Body of pancreas (tissue), 4 donors: Measurements from ENCODE around the gene TMEM30B. TPM values are rescaled to one million over a fixed set of nuclear protein-coding genes. Genes with fewer than 3 reads are reported as not detected.
"Not testable (repeated sequence)": the region's sequence is repeated elsewhere in the genome, so short reads cannot be mapped to it uniquely, and the experiment has no call there.

Experiments
- ATAC-seq: fragments of 150-250 bp; one replicate; pipeline ENCODE4 v1.9.1; 2016
- DNase-seq, 4 donors: peaks; one replicate each; pipeline ENCODE4 v3.0.0-alpha.2; 2019
- H3K27ac ChIP-seq, 4 donors: fragments of 200-600 bp; sonication (generic); 1 replicate in 3 of 4; 2 replicates in 1 of 4; pipeline versions ENCODE4 v1.5.1 to v1.6.1; 2016 to 2019; ENCODE audit warnings: mild to moderate bottlenecking in 1 of 4, mixed read lengths in 1 of 4, moderate library complexity in 1 of 4
- H3K27me3 ChIP-seq, 2 donors: fragments of 200-600 bp; sonication (generic); one replicate each; pipeline ENCODE4 v1.6.0; 2016; ENCODE audit warnings: mild to moderate bottlenecking in 1 of 2
- H3K36me3 ChIP-seq, 2 donors: fragments of 200-600 bp; sonication (generic); replicated peaks in 1 of 2; 2 replicates each; pipeline ENCODE4 v1.5.1; 2016; ENCODE audit warnings: low read depth in 2 of 2; ENCODE audit not compliant: insufficient read depth in 1 of 2
- H3K4me1 ChIP-seq: fragments of 200-600 bp; sonication (generic); one replicate; pipeline ENCODE4 v1.6.0; 2016
- H3K4me3 ChIP-seq, 2 donors: fragments of 200-600 bp; sonication (generic); 1 replicate in 1 of 2; 2 replicates in 1 of 2; pipeline ENCODE4 v1.5.1; 2016 to 2019
- H3K9me3 ChIP-seq, 3 donors: fragments of 200-600 bp; sonication (generic); 1 replicate in 2 of 3; 2 replicates in 1 of 3; pipeline ENCODE4 v1.5.1; 2016
- CTCF ChIP-seq, 7 experiments: fragments of 450-650 bp in 4 of 7; fragments of 200-600 bp in 3 of 7; sonication (generic) in 3 of 7; IDR thresholded peaks; one replicate each; pipeline ENCODE4 v1.5.1; 2016 to 2019; ENCODE audit warnings: antibody characterized with exemption in 7 of 7
- POLR2A ChIP-seq, 3 donors: fragments of 450-650 bp; IDR thresholded peaks; one replicate each; pipeline ENCODE4 v1.6.1; 2016; ENCODE audit warnings: antibody characterized with exemption in 3 of 3, mild to moderate bottlenecking in 2 of 3
- WGBS, 2 donors: methylation state at CpG; one replicate each; pipeline ENCODE4 v1.1.5; 2017; 5-methylcytosine and 5-hydroxymethylcytosine counted together
- intact Hi-C: fragments of 100-400 bp; cut with DNase I; formaldehyde crosslinking; loops from one replicate; pipeline ENCODE4 v1.15.1; 2023
- total RNA-seq, 2 donors: library from RNA; depleted of rRNA; stranded (reverse); fragments of >200 nt; gene quantifications; one replicate each; pipeline ENCODE4 v1.1.0, GENCODE V29; 2016

The TMEM30B gene
- total RNA-seq, 2 donors from 2014 or later: 14.5 to 30.4 TPM

DNA sequence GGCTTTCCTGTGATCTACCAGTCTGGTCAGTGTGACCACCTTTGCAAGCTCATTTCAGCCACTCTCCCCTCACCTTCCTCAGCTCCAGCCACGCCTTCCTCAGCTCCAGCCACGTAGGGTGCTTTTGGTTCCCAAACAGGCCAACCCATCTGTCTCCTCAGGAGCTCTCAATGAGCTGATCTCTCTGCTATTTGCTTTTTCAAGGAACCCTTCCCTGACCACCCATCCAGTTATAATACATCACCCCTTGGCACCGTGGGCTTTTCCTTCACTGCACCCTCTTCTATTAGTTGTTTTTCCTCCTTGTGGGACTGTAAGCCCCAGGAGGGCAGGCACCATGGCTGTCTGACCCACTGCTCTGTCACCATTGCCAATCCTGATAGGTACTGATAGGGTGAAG is 37.9 kb upstream of the TMEM30B start:
- TF ChIP-seq CTCF (IDR thresholded peaks at IDR 0.05) (no peak), POLR2A (IDR thresholded peaks at IDR 0.05) (no peak)
- no peaks in the 10 kb centered on the region for H3K36me3 ChIP-seq
- ATAC-seq (no peak), DNase-seq (no peak)
- H3K27ac ChIP-seq: no peak overlapping the region
- WGBS, 2 donors: 72 to 89% methylated on average over 3 of the region's 3 CpGs
- H3K4me3 ChIP-seq: no peak overlapping the region
- H3K9me3 ChIP-seq: no peaks in the 10 kb centered on the region
- H3K27me3 ChIP-seq: no peaks in the 10 kb centered on the region
- H3K4me1 ChIP-seq: peaks cover 8% of the 10 kb centered on the region
- intact Hi-C loops: no loop called here

DNA sequence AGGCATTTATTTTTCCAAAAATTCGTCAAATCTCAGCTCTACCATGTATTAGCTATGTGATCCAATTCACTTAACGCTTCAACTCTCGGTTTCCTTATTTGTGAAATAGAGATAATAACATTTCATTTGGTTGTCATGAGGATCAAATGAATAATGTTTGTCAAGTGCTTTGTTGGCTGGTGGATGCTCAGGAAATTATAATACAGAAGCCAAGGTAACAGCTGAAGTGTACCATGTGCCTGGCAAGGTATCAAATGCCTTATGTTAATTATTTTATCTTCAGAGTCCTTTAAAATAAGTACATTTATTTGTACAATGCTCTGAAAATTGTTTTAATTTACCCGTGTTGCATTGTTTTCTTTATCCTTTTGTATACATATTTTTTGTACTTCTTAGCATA is 34.2 kb upstream of the TMEM30B start:
- no peak for ATAC-seq
- no peaks in the 10 kb centered on the region for H3K27me3 ChIP-seq
- H3K4me1 ChIP-seq: no peaks in the 10 kb centered on the region
- H3K36me3 ChIP-seq: no peaks in the 10 kb centered on the region
- no peak overlapping the region for H3K27ac ChIP-seq
- no peak for DNase-seq
- WGBS, 2 donors: 73 to 84% methylated on average over 4 of the region's 4 CpGs
- H3K4me3 ChIP-seq: no peak overlapping the region
- no peak for TF ChIP-seq CTCF (IDR thresholded peaks at IDR 0.05)
- TF ChIP-seq POLR2A (IDR thresholded peaks at IDR 0.05): no peak
- peaks cover 0 to 7% (median 0%) of the 10 kb centered on the region in 3 donors for H3K9me3 ChIP-seq
- intact Hi-C loops: no loop called here

- H3K36me3 ChIP-seq, H3K27ac ChIP-seq, H3K4me3 ChIP-seq, H3K4me1 ChIP-seq, DNase-seq, intact Hi-C loops, H3K9me3 ChIP-seq, H3K27me3 ChIP-seq, ATAC-seq: not testable (repeated sequence)
- WGBS, 2 donors: 87 to 97% methylated on average over 4 of the region's 4 CpGs
Measured at GRCh38 chr14:61308701-61309100, 27.6 kb upstream of the TMEM30B start.

GRCh38 chr14:61308198-61308597 is 27.1 kb upstream of the TMEM30B start:
- no peak for DNase-seq
- no peak for ATAC-seq
- Histone ChIP-seq H3K36me3 (no peaks in the 10 kb centered on the region), H3K27ac (no peak overlapping the region), H3K4me1 (no peaks in the 10 kb centered on the region), H3K27me3 (no peaks in the 10 kb centered on the region), H3K4me3 (no peak overlapping the region), H3K9me3 (peaks cover 0 to 7% (median 0%) of the 10 kb centered on the region in 3 donors)
- 36 to 46% methylated on average over 3 of the region's 3 CpGs for WGBS, 2 donors
- intact Hi-C loops: no loop called here
- TF ChIP-seq POLR2A (IDR thresholded peaks at IDR 0.05) (no peak), CTCF (IDR thresholded peaks at IDR 0.05) (no peak)

- intact Hi-C loops: no loop called here
- TF ChIP-seq POLR2A (IDR thresholded peaks at IDR 0.05): no peak
- no peak for TF ChIP-seq CTCF (IDR thresholded peaks at IDR 0.05)
- Histone ChIP-seq H3K27me3 (no peaks in the 10 kb centered on the region), H3K27ac (no peak overlapping the region), H3K36me3 (no peaks in the 10 kb centered on the region), H3K4me1 (no peaks in the 10 kb centered on the region), H3K9me3 (no peaks in the 10 kb centered on the region), H3K4me3 (no peak overlapping the region)
- 90 to 94% methylated on average over 2 of the region's 2 CpGs for WGBS, 2 donors
- no peak for DNase-seq
- ATAC-seq: no peak
Measured at GRCh38 chr14:61304688-61305087, 23.6 kb upstream of the TMEM30B start.
